GM21619 (cell line): ENCODE measurements around the gene PPP1R13L.
"Not testable (repeated sequence)": the region's sequence is repeated elsewhere in the genome, so short reads cannot be mapped to it uniquely, and the experiment has no call there.

ENCODE experiments used
- ATAC-seq: cut with Tn5 transposase; IDR thresholded peaks from one replicate; pipeline ENCODE4 v1.9.1; 2021; ENCODE audit not compliant: unreplicated experiment

Gene PPP1R13L

GRCh38 chr19:45347570-45348366 lies 57.1 kb downstream of the PPP1R13L start:
- no peak for ATAC-seq

GRCh38 chr19:45346449-45346848 lies 58.4 kb downstream of the PPP1R13L start:
- ATAC-seq, result no peak

- ATAC-seq, result no peak
These were observed 59.4 kb downstream of the PPP1R13L start for GRCh38 chr19:45345506-45345860.

- ATAC-seq, result no peak
These were observed 60.0 kb downstream of the PPP1R13L start for GRCh38 chr19:45344621-45345505.

GRCh38 chr19:45342911-45343310 lies 62.0 kb downstream of the PPP1R13L start:
- no peak for ATAC-seq

- no peak for ATAC-seq
These were observed 63.9 kb downstream of the PPP1R13L start for GRCh38 chr19:45340899-45341453.

- ATAC-seq, result no peak
These were observed 64.5 kb downstream of the PPP1R13L start, which contains the start of gene KLC3 for GRCh38 chr19:45340232-45340898. TSS of gene KLC3 (plus strand) at chr19:45340750. CDS start at chr19:45345542, 4,792 bp downstream.

- no peak for ATAC-seq
These were observed 65.2 kb downstream of the PPP1R13L start for GRCh38 chr19:45339629-45340028.

- no peak for ATAC-seq
These were observed 68.1 kb downstream of the PPP1R13L start for GRCh38 chr19:45336696-45337251.

- not testable (repeated sequence) for ATAC-seq
These were observed 70.0 kb downstream of the PPP1R13L start for GRCh38 chr19:45334881-45335280.

GRCh38 chr19:45333609-45334303 lies 71.1 kb downstream of the PPP1R13L start:
- no peak for ATAC-seq

GRCh38 chr19:45331411-45331810 lies 73.5 kb downstream of the PPP1R13L start:
- no peak for ATAC-seq
